PC-3 (cell line): ENCODE data around the gene ABHD16A. TPM values are rescaled to one million over a fixed set of nuclear protein-coding genes. Genes with fewer than 3 reads are reported as not detected.
A peak's percentile ranks its signal among the peaks of the same experiment; 100 is the strongest.

Source experiments
- ATAC-seq: fragments of 200-7000 bp; cut with Tn5 transposase; 2 replicates; pipeline ENCODE4 v1.9.1; 2020; ENCODE audit warnings: mild to moderate bottlenecking, moderate library complexity
- BruUV-seq: library from RNA; stranded (reverse); fragments of 400-500 nt; replicated peaks from 2 replicates; lab custom pipeline; 2021; lab: Mats Ljungman, UMichigan
- CTCF ChIA-PET: fragments of 300-600 bp; sonication (Branson Sonifier 250); formaldehyde crosslinking; loops from one replicate; lab custom pipeline; 2022; ENCODE audit warnings: antibody characterized with exemption; lab: Charles Lee
- POLR2A ChIA-PET: fragments of 300-600 bp; sonication (Branson Sonifier 250); formaldehyde crosslinking; loops from one replicate; lab custom pipeline; 2022; ENCODE audit warnings: antibody characterized with exemption; ENCODE audit not compliant: unreplicated experiment; lab: Charles Lee
- DNase-seq: peaks from one replicate; pipeline ENCODE4 v3.0.0-alpha.2; 2015
- H2AFZ ChIP-seq: fragments of 300-600 bp; sonication (generic); 2 replicates; pipeline ENCODE4 v1.6.0; 2016; ENCODE audit warnings: antibody characterized with exemption, low read length
- H3F3A ChIP-seq: fragments of 300-600 bp; sonication (generic); one replicate; pipeline ENCODE4 v1.6.0; 2017; ENCODE audit warnings: antibody characterized with exemption, low read length, control low read depth, mild to moderate bottlenecking; ENCODE audit not compliant: unreplicated experiment
- H3K27ac ChIP-seq: fragments of 300-600 bp; sonication (generic); 2 replicates; pipeline ENCODE4 v1.5.1; 2016; ENCODE audit warnings: mild to moderate bottlenecking, low read length
- H3K27me3 ChIP-seq: fragments of 300-600 bp; sonication (generic); 2 replicates; pipeline ENCODE4 v1.6.1; 2016; ENCODE audit warnings: low read length, mixed read lengths
- H3K36me3 ChIP-seq: fragments of 300-600 bp; sonication (generic); 2 replicates; pipeline ENCODE4 v1.6.1; 2016; ENCODE audit warnings: low read depth, mixed run types, low read length, mixed read lengths
- H3K4me1 ChIP-seq: fragments of 300-600 bp; sonication (generic); 2 replicates; pipeline ENCODE4 v1.5.1; 2016; ENCODE audit warnings: low read length; ENCODE audit not compliant: insufficient read depth
- H3K4me2 ChIP-seq: fragments of 300-600 bp; sonication (generic); 2 replicates; pipeline ENCODE4 v1.6.0; 2016; ENCODE audit warnings: low read length
- H3K4me3 ChIP-seq: fragments of 300-600 bp; sonication (generic); 2 replicates; pipeline ENCODE4 v1.5.1; 2016; ENCODE audit warnings: mild to moderate bottlenecking, low read length, mixed read lengths
- H3K79me2 ChIP-seq: fragments of 300-600 bp; sonication (generic); 2 replicates; pipeline ENCODE4 v1.6.1; 2017; ENCODE audit warnings: low read length, mixed read lengths
- H3K9ac ChIP-seq: fragments of 300-600 bp; sonication (generic); 2 replicates; pipeline ENCODE4 v1.6.0; 2016; ENCODE audit warnings: mild to moderate bottlenecking, low read length
- H3K9me2 ChIP-seq: fragments of 300-600 bp; sonication (generic); replicated peaks from 2 replicates; pipeline ENCODE4 v1.6.1; 2016; ENCODE audit warnings: mixed run types, low read length, mixed read lengths
- H3K9me3 ChIP-seq: fragments of 300-600 bp; sonication (generic); 2 replicates; pipeline ENCODE4 v1.6.1; 2016; ENCODE audit warnings: low read length, mixed read lengths
- H4K20me1 ChIP-seq: fragments of 300-600 bp; sonication (generic); 2 replicates; pipeline ENCODE4 v1.6.1; 2016; ENCODE audit warnings: low read length, mixed read lengths
- CTCF ChIP-seq: fragments of 300-600 bp; sonication (generic); conservative IDR thresholded peaks from 2 replicates; pipeline ENCODE4 v1.5.1; 2017; ENCODE audit warnings: antibody characterized with exemption, low read depth, mild to moderate bottlenecking, low read length
- EZH2 ChIP-seq: fragments of 300-600 bp; sonication (generic); IDR thresholded peaks from one replicate; pipeline ENCODE4 v1.6.1; 2017; ENCODE audit warnings: antibody characterized with exemption, mild to moderate bottlenecking, low read length; ENCODE audit not compliant: unreplicated experiment
- EZH2phosphoT487 ChIP-seq: fragments of 300-600 bp; sonication (generic); IDR thresholded peaks from 2 replicates; pipeline ENCODE4 v1.6.1; 2018; ENCODE audit warnings: mild to moderate bottlenecking, antibody characterized with exemption, low read length, borderline replicate concordance
- intact Hi-C: fragments of 100-400 bp; cut with micrococcal nuclease; formaldehyde crosslinking; loops from 2 replicates; pipeline ENCODE4 v1.9.0; 2023
- total RNA-seq: library from RNA; depleted of rRNA; stranded (reverse); fragments of >200 nt; gene quantifications from 2 replicates; pipeline ENCODE4 v1.2.3, GENCODE V29; 2014

The ABHD16A gene
- total RNA-seq, 1 experiment from 2014 or later: 52.0 TPM

GRCh38 chr6:31736021-31736767, 33.1 kb upstream of the ABHD16A start, which contains the start of gene CLIC1:
TSS of gene CLIC1 (minus strand) at chr6:31736530. CDS start at chr6:31736300, 230 bp downstream.
- peak; percentile 83 for DNase-seq
- H4K20me1 ChIP-seq: peaks cover 13% of the 10 kb centered on the region

GRCh38 chr6:31734821-31735406, 31.8 kb upstream of the ABHD16A start:
- ATAC-seq: peak; percentile 17
- TF ChIP-seq CTCF (no peak), EZH2phosphoT487 (no peak), EZH2 (no peak)
- Histone ChIP-seq H2AFZ (no peak overlapping the region), H3K9ac (peak overlapping the region; percentile 91), H3K9me3 (no peaks in the 10 kb centered on the region), H3K27me3 (no peaks in the 10 kb centered on the region), H3K27ac (peak overlapping the region; percentile 87), H3K9me2 (no peaks in the 10 kb centered on the region), H3F3A (peaks cover 4% of the 10 kb centered on the region), H4K20me1 (peaks cover 13% of the 10 kb centered on the region), H3K4me1 (peaks cover 41% of the 10 kb centered on the region), H3K4me3 (peak overlapping the region; percentile 85), H3K4me2 (peak overlapping the region; percentile 85), H3K36me3 (peaks cover 35% of the 10 kb centered on the region), H3K79me2 (peaks cover 41% of the 10 kb centered on the region)
- DNase-seq: peak; percentile 70
- BruUV-seq: no TSS peak
- ChIA-PET CTCF (interaction anchor here (0.6 kb wide), 1 partner anchor 61 kb away, joined by 3 read pairs; no protein-coding TSS in a partner anchor), POLR2A (interaction anchor here (1.3 kb wide), 1 partner anchor 92 kb away, joined by 4 read pairs; the partner anchor contains the start of gene HSPA1B)
- intact Hi-C loops: loop anchor here (5.0 kb wide), 2 partner anchors 82 to 97 kb away; partner anchors contain the start of genes HSPA1A and HSPA1L

More at GRCh38 chr6:31736021-31736767, 33.1 kb upstream of the ABHD16A start, which contains the start of gene CLIC1:
- Histone ChIP-seq H3K27ac (peak within 1 kb of the TSS; percentile 87), H3K4me1 (peaks cover 53% of the 10 kb centered on the region), H3K27me3 (no peaks in the 10 kb centered on the region), H3K4me2 (peak within 1 kb of the TSS; percentile 85), H3K4me3 (peak within 1 kb of the TSS; percentile 85), H3F3A (no peaks in the 10 kb centered on the region), H3K9ac (peak within 1 kb of the TSS; percentile 91), H3K36me3 (peaks cover 30% of the 10 kb centered on the region), H3K9me3 (no peaks in the 10 kb centered on the region), H3K9me2 (no peaks in the 10 kb centered on the region), H2AFZ (peak within 1 kb of the TSS; percentile 63), H3K79me2 (peaks cover 53% of the 10 kb centered on the region)
- intact Hi-C loops: loop anchor here (5.0 kb wide), 2 partner anchors 81 to 96 kb away; partner anchors contain the start of genes HSPA1A and HSPA1L
- ATAC-seq: peak; percentile 39
- ChIA-PET POLR2A (interaction anchor here (1.3 kb wide), 1 partner anchor 91 kb away, joined by 4 read pairs; the partner anchor contains the start of gene HSPA1B), CTCF (no interaction called here)
- no peak for TF ChIP-seq EZH2phosphoT487
- TSS peak; percentile 76 for BruUV-seq

- H3K4me1 ChIP-seq: peaks cover 40% of the 10 kb centered on the region
- TF ChIP-seq CTCF: no peak
- no peak for TF ChIP-seq EZH2phosphoT487
- H3K79me2 ChIP-seq: peaks cover 41% of the 10 kb centered on the region
- intact Hi-C loops: no loop called here
- ChIA-PET POLR2A (no interaction called here), CTCF (no interaction called here)
- H3F3A ChIP-seq: peaks cover 4% of the 10 kb centered on the region
- H3K9me2 ChIP-seq: no peaks in the 10 kb centered on the region
- H3K36me3 ChIP-seq: peaks cover 35% of the 10 kb centered on the region
- peak overlapping the region; percentile 87 for H3K27ac ChIP-seq
- peak overlapping the region; percentile 85 for H3K4me3 ChIP-seq
- H3K27me3 ChIP-seq: no peaks in the 10 kb centered on the region
- peak overlapping the region; percentile 85 for H3K4me2 ChIP-seq
- no peak overlapping the region for H2AFZ ChIP-seq
- DNase-seq (no peak), ATAC-seq (no peak)
- peaks cover 13% of the 10 kb centered on the region for H4K20me1 ChIP-seq
- H3K9ac ChIP-seq: peak overlapping the region; percentile 91
- BruUV-seq: no TSS peak
- H3K9me3 ChIP-seq: no peaks in the 10 kb centered on the region
These were observed 31.2 kb upstream of the ABHD16A start for GRCh38 chr6:31734247-31734820.
